Osteoblast (primary cell): ENCODE measurements around the gene SRD5A1. TPM values are rescaled to one million over a fixed set of nuclear protein-coding genes. Genes with fewer than 3 reads are reported as not detected.

ENCODE experiments used
- DNase-seq: peaks from one replicate; pipeline ENCODE4 v3.0.0; 2011; ENCODE audit warnings: low spot score, mixed read lengths; ENCODE audit not compliant: insufficient read length; ENCODE audit errors: missing footprints
- H2AFZ ChIP-seq: 2 replicates; pipeline ENCODE4 v1.6.0; 2011; ENCODE audit warnings: mild to moderate bottlenecking, low read length
- H3K27ac ChIP-seq: 2 replicates; pipeline ENCODE4 v1.5.1; 2011; ENCODE audit warnings: mild to moderate bottlenecking, low read depth, low read length, moderate library complexity
- H3K27me3 ChIP-seq: 2 replicates; pipeline ENCODE4 v1.6.0; 2012; ENCODE audit warnings: mild to moderate bottlenecking, control low read depth, inconsistent platforms, low read length, moderate library complexity; ENCODE audit not compliant: insufficient read depth
- H3K36me3 ChIP-seq: 2 replicates; pipeline ENCODE4 v1.5.1; 2011; ENCODE audit warnings: mild to moderate bottlenecking, low read length, control low read depth, moderate library complexity; ENCODE audit not compliant: insufficient read depth
- H3K4me1 ChIP-seq: 2 replicates; pipeline ENCODE4 v1.5.1; 2011; ENCODE audit warnings: mild to moderate bottlenecking, low read length, control low read depth, moderate library complexity; ENCODE audit not compliant: insufficient read depth
- H3K4me2 ChIP-seq: 2 replicates; pipeline ENCODE4 v1.6.0; 2011; ENCODE audit warnings: mild to moderate bottlenecking, low read length; ENCODE audit not compliant: insufficient read depth
- H3K4me3 ChIP-seq: fragments of 200-600 bp; sonication (generic); 3 replicates; pipeline ENCODE4 v1.5.1; 2012; ENCODE audit warnings: mild to moderate bottlenecking, low read length, inconsistent platforms; ENCODE audit not compliant: insufficient read depth
- H3K79me2 ChIP-seq: 2 replicates; pipeline ENCODE4 v1.6.0; 2012; ENCODE audit warnings: mild to moderate bottlenecking, low read length, control low read depth, inconsistent platforms; ENCODE audit not compliant: insufficient read depth
- H3K9me3 ChIP-seq: 2 replicates; pipeline ENCODE4 v1.5.1; 2011; ENCODE audit warnings: low read depth, low read length, control low read depth
- H4K20me1 ChIP-seq: 2 replicates; pipeline ENCODE4 v1.6.0; 2012; ENCODE audit warnings: mild to moderate bottlenecking, low read length, control low read depth; ENCODE audit not compliant: insufficient read depth
- CTCF ChIP-seq: IDR thresholded peaks from 2 replicates; pipeline ENCODE4 v1.5.1; 2011; ENCODE audit warnings: mild to moderate bottlenecking, low read depth, low read length, moderate library complexity; ENCODE audit errors: extremely low read depth
- total RNA-seq: library from RNA; depleted of rRNA; stranded (reverse); fragments of >200 nt; gene quantifications from 2 replicates; pipeline ENCODE4 v1.2.3, GENCODE V29; 2012

SRD5A1 gene
- total RNA-seq, 1 donor = 9.4 TPM

- H3K79me2 ChIP-seq = peaks cover 82% of the 10 kb centered on the region
- peaks cover 89% of the 10 kb centered on the region for H3K36me3 ChIP-seq
- peaks cover 22% of the 10 kb centered on the region for H4K20me1 ChIP-seq
- H2AFZ ChIP-seq = no peak overlapping the region
- H3K27ac ChIP-seq = no peak overlapping the region
- H3K9me3 ChIP-seq = no peaks in the 10 kb centered on the region
- TF ChIP-seq CTCF = no peak
- no peak for DNase-seq
- H3K27me3 ChIP-seq = no peaks in the 10 kb centered on the region
- H3K4me3 ChIP-seq = no peak overlapping the region
- no peak overlapping the region for H3K4me2 ChIP-seq
- peaks cover 6% of the 10 kb centered on the region for H3K4me1 ChIP-seq
Observed at GRCh38 chr5:6616632-6617031, 16.6 kb upstream of the SRD5A1 start.

GRCh38 chr5:6623228-6623627, 10.0 kb upstream of the SRD5A1 start:
- no peak overlapping the region for H3K27ac ChIP-seq
- peaks cover 77% of the 10 kb centered on the region for H3K79me2 ChIP-seq
- TF ChIP-seq CTCF = no peak
- no peak for DNase-seq
- H4K20me1 ChIP-seq = peaks cover 6% of the 10 kb centered on the region
- no peak overlapping the region for H2AFZ ChIP-seq
- H3K4me2 ChIP-seq = no peak overlapping the region
- H3K36me3 ChIP-seq = peaks cover 89% of the 10 kb centered on the region
- no peaks in the 10 kb centered on the region for H3K27me3 ChIP-seq
- no peaks in the 10 kb centered on the region for H3K4me1 ChIP-seq
- no peak overlapping the region for H3K4me3 ChIP-seq
- no peaks in the 10 kb centered on the region for H3K9me3 ChIP-seq

- Histone ChIP-seq H3K4me2 (no peak overlapping the region), H3K27me3 (no peaks in the 10 kb centered on the region), H3K4me3 (no peak overlapping the region), H3K36me3 (peaks cover 89% of the 10 kb centered on the region), H3K27ac (no peak overlapping the region), H2AFZ (no peak overlapping the region), H3K9me3 (no peaks in the 10 kb centered on the region), H4K20me1 (peaks cover 6% of the 10 kb centered on the region), H3K4me1 (no peaks in the 10 kb centered on the region), H3K79me2 (peaks cover 79% of the 10 kb centered on the region)
- no peak for TF ChIP-seq CTCF
- no peak for DNase-seq
Observed at GRCh38 chr5:6623941-6624340, 9.3 kb upstream of the SRD5A1 start.

- no peak for TF ChIP-seq CTCF
- no peaks in the 10 kb centered on the region for H3K9me3 ChIP-seq
- H3K4me1 ChIP-seq = peaks cover under 1% of the 10 kb centered on the region
- no peaks in the 10 kb centered on the region for H3K27me3 ChIP-seq
- no peak overlapping the region for H2AFZ ChIP-seq
- peaks cover 84% of the 10 kb centered on the region for H3K36me3 ChIP-seq
- DNase-seq = no peak
- H4K20me1 ChIP-seq = peaks cover 9% of the 10 kb centered on the region
- no peak overlapping the region for H3K4me2 ChIP-seq
- H3K4me3 ChIP-seq = no peak overlapping the region
- H3K79me2 ChIP-seq = peaks cover 89% of the 10 kb centered on the region
- H3K27ac ChIP-seq = no peak overlapping the region
Observed at GRCh38 chr5:6626508-6626907, 6.7 kb upstream of the SRD5A1 start.
